ENCODE data around the gene NEK8.

NEK8 gene

GRCh38 chr17:28744104-28744971 is 15.8 kb downstream of the NEK8 start:
- TF ChIP-seq GATA2 (IDR thresholded peaks at IDR 0.05; ENCODE audit: low read depth, low read length), result no peak
- TF ChIP-seq GATA3 (IDR thresholded peaks at IDR 0.05; ENCODE audit: low read depth, low read length), result no peak

DNA sequence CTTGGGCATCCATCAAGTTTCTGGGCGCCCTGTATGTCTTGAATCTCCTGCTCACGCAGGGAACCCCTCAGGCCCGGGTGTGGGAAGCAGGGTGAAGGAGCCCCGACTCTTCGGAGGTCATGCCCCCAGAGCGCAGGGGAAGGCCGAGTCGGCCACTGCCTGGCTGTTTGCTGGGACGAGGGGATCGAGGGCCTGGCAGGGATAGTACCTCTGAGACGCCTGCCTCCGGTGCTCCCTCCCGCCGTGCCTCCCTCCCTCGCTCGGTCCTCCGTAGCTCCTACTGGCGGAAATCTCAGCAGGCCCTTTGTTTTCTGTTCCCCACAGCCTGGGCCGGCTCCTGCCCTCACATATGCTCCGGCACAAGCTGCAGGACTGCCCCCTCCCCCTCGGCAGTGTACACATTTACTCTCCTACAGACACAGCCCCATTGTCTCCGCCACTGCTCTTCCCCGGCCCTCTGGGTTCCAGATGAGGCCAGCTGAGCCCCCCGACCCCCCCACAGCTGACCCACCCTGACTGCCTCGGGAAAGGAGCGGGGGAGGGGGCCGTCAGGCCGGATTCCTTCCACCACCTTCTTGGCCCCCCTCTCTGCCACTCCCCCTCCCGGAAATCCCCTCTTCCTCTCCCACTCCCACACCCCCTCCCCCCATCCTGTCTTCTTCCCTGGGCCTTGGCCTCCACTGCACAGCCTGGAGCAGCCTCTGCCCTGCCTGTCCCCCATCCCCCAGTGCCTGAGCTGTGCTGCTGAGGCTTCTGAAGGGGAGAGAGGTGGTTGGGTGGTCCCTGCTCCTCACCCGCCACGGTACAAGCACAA is 16.6 kb downstream of the NEK8 start:
- TF ChIP-seq GATA3 (IDR thresholded peaks at IDR 0.05; ENCODE audit: low read depth, low read length) (no peak), GATA2 (IDR thresholded peaks at IDR 0.05; ENCODE audit: low read depth, low read length) (no peak)

DNA sequence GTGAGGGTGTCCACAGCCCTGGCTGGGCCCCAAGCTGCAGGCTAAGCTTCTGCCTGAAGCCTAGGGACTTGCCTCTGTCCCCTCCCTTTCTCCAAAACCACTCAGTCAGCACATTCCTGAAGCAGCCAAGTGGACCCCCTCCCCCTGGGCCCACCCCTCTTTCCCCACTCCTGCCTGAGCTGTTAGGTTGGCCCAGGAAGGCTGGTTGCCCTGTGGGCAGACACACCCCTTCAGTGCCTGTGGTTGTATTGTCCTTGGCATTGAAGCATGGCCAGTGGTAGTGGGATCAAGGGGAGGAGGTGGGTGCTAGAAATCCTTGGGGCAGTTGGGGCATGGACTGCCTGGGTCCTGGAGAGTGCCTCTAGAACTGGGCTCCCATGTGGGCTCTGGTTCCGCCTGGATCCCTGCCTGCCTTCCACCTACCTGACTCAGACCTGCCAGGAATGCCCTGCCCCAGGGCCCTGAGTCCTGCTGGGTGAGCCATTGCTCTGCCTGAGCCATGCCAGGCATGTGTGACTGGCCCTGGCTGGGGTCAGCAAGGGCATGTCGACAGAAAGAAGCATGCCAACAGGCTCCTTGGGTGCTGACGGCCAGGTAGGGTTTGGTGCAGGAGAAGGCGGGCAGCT is 17.3 kb downstream of the NEK8 start:
- TF ChIP-seq GATA2 (IDR thresholded peaks at IDR 0.05; ENCODE audit: low read depth, low read length) (no peak), GATA3 (IDR thresholded peaks at IDR 0.05; ENCODE audit: low read depth, low read length) (no peak)

DNA sequence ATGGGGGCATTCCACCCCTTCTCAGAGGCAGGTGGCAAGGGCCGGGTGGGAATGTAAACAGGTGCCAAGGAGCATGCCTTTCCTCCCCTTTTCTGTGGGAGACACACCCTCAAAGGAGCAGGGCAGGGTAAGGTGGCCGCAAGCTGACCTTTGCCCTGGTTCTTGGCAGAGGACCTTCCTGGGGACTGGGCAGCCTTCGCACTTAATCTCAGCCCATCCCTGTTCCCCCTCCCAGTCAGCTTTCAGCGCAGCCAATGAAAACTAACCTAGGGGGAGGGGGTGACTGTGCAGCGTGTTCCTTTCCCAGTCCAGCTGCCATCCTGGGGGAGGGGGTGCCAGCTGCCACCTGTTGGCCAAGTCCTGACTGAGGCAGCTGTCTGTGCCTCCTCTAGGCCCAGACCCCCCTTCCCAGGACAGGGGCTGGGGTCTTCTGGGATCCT is 18.0 kb downstream of the NEK8 start:
- TF ChIP-seq GATA2 (IDR thresholded peaks at IDR 0.05; ENCODE audit: low read depth, low read length) (no peak), GATA3 (IDR thresholded peaks at IDR 0.05; ENCODE audit: low read depth, low read length) (no peak)

GRCh38 chr17:28747051-28747691 is 18.6 kb downstream of the NEK8 start:
- no peak for TF ChIP-seq GATA3 (IDR thresholded peaks at IDR 0.05; ENCODE audit: low read depth, low read length)
- TF ChIP-seq GATA2 (IDR thresholded peaks at IDR 0.05; ENCODE audit: low read depth, low read length), result no peak

DNA sequence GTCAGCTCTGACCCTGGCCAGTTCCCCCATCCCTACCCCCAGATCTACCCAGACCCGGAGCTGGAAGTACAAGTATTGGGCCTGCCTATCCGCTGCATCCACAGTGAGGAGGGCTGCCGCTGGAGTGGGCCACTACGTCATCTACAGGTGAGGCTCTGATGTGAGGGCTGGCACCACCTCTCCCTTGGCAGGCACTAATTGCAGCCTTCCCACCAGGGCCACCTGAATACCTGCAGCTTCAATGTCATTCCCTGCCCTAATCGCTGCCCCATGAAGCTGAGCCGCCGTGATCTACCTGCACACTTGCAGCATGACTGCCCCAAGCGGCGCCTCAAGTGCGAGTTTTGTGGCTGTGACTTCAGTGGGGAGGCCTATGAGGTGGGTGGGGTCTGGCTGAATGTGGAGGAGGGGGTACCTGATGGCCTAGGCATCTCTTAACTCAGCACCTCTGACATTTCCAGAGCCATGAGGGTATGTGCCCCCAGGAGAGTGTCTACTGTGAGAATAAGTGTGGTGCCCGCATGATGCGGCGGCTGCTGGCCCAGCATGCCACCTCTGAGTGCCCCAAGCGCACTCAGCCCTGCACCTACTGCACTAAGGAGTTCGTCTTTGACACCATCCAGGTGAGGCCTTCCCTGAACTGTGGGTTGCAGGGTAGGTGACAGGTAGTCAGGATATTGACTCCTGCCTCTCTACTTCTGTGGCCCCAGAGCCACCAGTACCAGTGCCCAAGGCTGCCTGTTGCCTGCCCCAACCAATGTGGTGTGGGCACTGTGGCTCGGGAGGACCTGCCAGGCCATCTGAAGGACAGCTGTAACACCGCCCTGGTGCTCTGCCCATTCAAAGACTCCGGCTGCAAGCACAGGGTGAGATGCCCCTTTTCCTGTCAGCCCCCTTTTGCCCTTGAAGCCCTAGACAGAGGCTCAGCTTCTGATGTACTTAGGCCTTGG is 19.5 kb downstream of the NEK8 start:
- TF ChIP-seq GATA2 (IDR thresholded peaks at IDR 0.05; ENCODE audit: low read depth, low read length), result no peak
- no peak for TF ChIP-seq GATA3 (IDR thresholded peaks at IDR 0.05; ENCODE audit: low read depth, low read length)

DNA sequence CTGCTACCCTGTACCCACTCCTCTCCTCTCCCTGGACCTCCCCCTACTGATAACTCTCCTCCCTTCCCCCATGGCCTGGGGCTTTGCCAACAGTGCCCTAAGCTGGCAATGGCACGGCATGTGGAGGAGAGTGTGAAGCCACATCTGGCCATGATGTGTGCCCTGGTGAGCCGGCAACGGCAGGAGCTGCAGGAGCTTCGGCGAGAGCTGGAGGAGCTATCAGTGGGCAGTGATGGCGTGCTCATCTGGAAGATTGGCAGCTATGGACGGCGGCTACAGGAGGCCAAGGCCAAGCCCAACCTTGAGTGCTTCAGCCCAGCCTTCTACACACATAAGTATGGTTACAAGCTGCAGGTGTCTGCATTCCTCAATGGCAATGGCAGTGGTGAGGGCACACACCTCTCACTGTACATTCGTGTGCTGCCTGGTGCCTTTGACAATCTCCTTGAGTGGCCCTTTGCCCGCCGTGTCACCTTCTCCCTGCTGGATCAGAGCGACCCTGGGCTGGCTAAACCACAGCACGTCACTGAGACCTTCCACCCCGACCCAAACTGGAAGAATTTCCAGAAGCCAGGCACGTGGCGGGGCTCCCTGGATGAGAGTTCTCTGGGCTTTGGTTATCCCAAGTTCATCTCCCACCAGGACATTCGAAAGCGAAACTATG is 20.4 kb downstream of the NEK8 start:
- TF ChIP-seq GATA2 (IDR thresholded peaks at IDR 0.05; ENCODE audit: low read depth, low read length) (no peak), GATA3 (IDR thresholded peaks at IDR 0.05; ENCODE audit: low read depth, low read length) (no peak)

- TF ChIP-seq GATA2 (IDR thresholded peaks at IDR 0.05; ENCODE audit: low read depth, low read length) (no peak), GATA3 (IDR thresholded peaks at IDR 0.05; ENCODE audit: low read depth, low read length) (no peak)
These were observed 21.1 kb downstream of the NEK8 start for GRCh38 chr17:28749516-28750177.

GRCh38 chr17:28750178-28751047 is 21.8 kb downstream of the NEK8 start:
- TF ChIP-seq GATA2 (IDR thresholded peaks at IDR 0.05; ENCODE audit: low read depth, low read length) (no peak), GATA3 (IDR thresholded peaks at IDR 0.05; ENCODE audit: low read depth, low read length) (no peak)

- no peak for TF ChIP-seq GATA2 (IDR thresholded peaks at IDR 0.05; ENCODE audit: low read depth, low read length)
- TF ChIP-seq GATA3 (IDR thresholded peaks at IDR 0.05; ENCODE audit: low read depth, low read length), result no peak
These were observed 23.2 kb downstream of the NEK8 start for GRCh38 chr17:28751600-28752366.

All from SH-SY5Y (cell line).